Smooth muscle cell of the brain vasculature (primary cell): ENCODE results near the gene SEMA4D.

ENCODE experiments used
- DNase-seq: peaks from one replicate; pipeline ENCODE4 v3.0.0-alpha.2; 2012; ENCODE audit warnings: low read depth, low spot score

The SEMA4D gene

GRCh38 chr9:89529243-89530035, 31.5 kb upstream of the SEMA4D start:
- DNase-seq, result no peak

- DNase-seq, result no peak
These were observed 30.6 kb upstream of the SEMA4D start for GRCh38 chr9:89528540-89528939.

- DNase-seq, result no peak
These were observed 30.2 kb upstream of the SEMA4D start for GRCh38 chr9:89528131-89528530.

- DNase-seq, result no peak
These were observed 29.2 kb upstream of the SEMA4D start for GRCh38 chr9:89527084-89527483.

GRCh38 chr9:89526667-89527066, 28.8 kb upstream of the SEMA4D start:
- no peak for DNase-seq

- no peak for DNase-seq
These were observed 27.8 kb upstream of the SEMA4D start for GRCh38 chr9:89525446-89526374.

GRCh38 chr9:89524963-89525362, 27.1 kb upstream of the SEMA4D start:
- no peak for DNase-seq

- no peak for DNase-seq
These were observed 26.0 kb upstream of the SEMA4D start for GRCh38 chr9:89523948-89524347.

GRCh38 chr9:89522959-89523285, 25.0 kb upstream of the SEMA4D start:
- DNase-seq, result no peak

- DNase-seq, result no peak
These were observed 24.5 kb upstream of the SEMA4D start for GRCh38 chr9:89522261-89522958.

GRCh38 chr9:89519366-89519805, 21.5 kb upstream of the SEMA4D start:
- no peak for DNase-seq

- DNase-seq, result no peak
These were observed 20.8 kb upstream of the SEMA4D start for GRCh38 chr9:89518466-89519365.

GRCh38 chr9:89515416-89515815, 17.5 kb upstream of the SEMA4D start:
- no peak for DNase-seq

GRCh38 chr9:89514956-89515355, 17.0 kb upstream of the SEMA4D start:
- DNase-seq, result no peak

GRCh38 chr9:89514337-89514736, 16.4 kb upstream of the SEMA4D start:
- no peak for DNase-seq

- no peak for DNase-seq
These were observed 15.9 kb upstream of the SEMA4D start for GRCh38 chr9:89513837-89514236.

GRCh38 chr9:89512382-89512781, 14.5 kb upstream of the SEMA4D start:
- DNase-seq, result no peak

- no peak for DNase-seq
These were observed 11.2 kb upstream of the SEMA4D start for GRCh38 chr9:89508951-89509615.

GRCh38 chr9:89505911-89506310, 8.0 kb upstream of the SEMA4D start:
- DNase-seq, result no peak

- no peak for DNase-seq
These were observed 7.1 kb upstream of the SEMA4D start for GRCh38 chr9:89505048-89505447.

GRCh38 chr9:89502671-89503070, 4.8 kb upstream of the SEMA4D start:
- DNase-seq, result no peak
